Mesenchymal stem cell (in vitro differentiated cells and primary cell): ENCODE results near the gene BCL2L12.

Experiments
- DNase-seq: peaks from one replicate; pipeline ENCODE4 v3.0.0-alpha.2; 2013
- H2AFZ ChIP-seq: one replicate; pipeline ENCODE4 v1.6.1; 2013; ENCODE audit warnings: low read depth, mild to moderate bottlenecking, control low read depth, inconsistent platforms, low read length, moderate library complexity
- H2AK5ac ChIP-seq: 2 replicates; pipeline ENCODE4 v1.6.1; 2013; ENCODE audit warnings: low read length, moderate library complexity, mild to moderate bottlenecking, inconsistent platforms; ENCODE audit not compliant: severe bottlenecking
- H2BK120ac ChIP-seq: one replicate; pipeline ENCODE4 v1.6.1; 2013; ENCODE audit warnings: low read depth, mild to moderate bottlenecking, inconsistent platforms, low read length, moderate library complexity
- H2BK12ac ChIP-seq, 2 experiments: one replicate each; pipeline ENCODE4 v1.6.1; 2013; ENCODE audit warnings: inconsistent platforms in 2 of 2, low read length in 2 of 2, mild to moderate bottlenecking in 2 of 2, moderate library complexity in 2 of 2, control low read depth in 1 of 2
- H2BK15ac ChIP-seq: one replicate; pipeline ENCODE4 v1.6.1; 2013; ENCODE audit warnings: mild to moderate bottlenecking, low read depth, inconsistent platforms; ENCODE audit not compliant: poor library complexity, severe bottlenecking
- H2BK5ac ChIP-seq: 2 replicates; pipeline ENCODE4 v1.6.1; 2013; ENCODE audit warnings: low read depth, mild to moderate bottlenecking, low read length, control low read depth, inconsistent platforms; ENCODE audit not compliant: poor library complexity, severe bottlenecking
- H3K14ac ChIP-seq, 2 experiments: one replicate each; pipeline ENCODE4 v1.6.1; 2013; ENCODE audit warnings: inconsistent platforms in 2 of 2, low read length in 2 of 2, control low read depth in 1 of 2, mild to moderate bottlenecking in 1 of 2, moderate library complexity in 1 of 2
- H3K18ac ChIP-seq, 2 experiments: one replicate each; pipeline ENCODE4 v1.6.1; 2013; ENCODE audit warnings: inconsistent platforms in 2 of 2, low read length in 2 of 2, control low read depth in 1 of 2, low read depth in 1 of 2, mild to moderate bottlenecking in 1 of 2
- H3K23ac ChIP-seq, 2 experiments: one replicate each; pipeline ENCODE4 v1.6.1; 2013; ENCODE audit warnings: inconsistent platforms in 2 of 2, low read length in 2 of 2, mild to moderate bottlenecking in 2 of 2, moderate library complexity in 2 of 2, control low read depth in 1 of 2
- H3K27ac ChIP-seq: 2 replicates; pipeline ENCODE4 v1.5.1; 2013; ENCODE audit warnings: mild to moderate bottlenecking, moderate library complexity, low read length, control low read depth, inconsistent platforms; ENCODE audit not compliant: poor library complexity, severe bottlenecking
- H3K27me3 ChIP-seq, 2 experiments: 2 replicates each; pipeline versions ENCODE4 v1.6.1 to v1.7.0; 2013; ENCODE audit warnings: low read length in 2 of 2, mild to moderate bottlenecking in 2 of 2, moderate library complexity in 2 of 2, control low read depth in 1 of 2, inconsistent platforms in 1 of 2; ENCODE audit not compliant: control insufficient read depth in 1 of 2, insufficient read depth in 1 of 2
- H3K36me3 ChIP-seq, 2 experiments: 2 replicates each; pipeline versions ENCODE4 v1.6.1 to v1.7.0; 2013; ENCODE audit warnings: low read length in 2 of 2, control low read depth in 1 of 2, inconsistent platforms in 1 of 2, low read depth in 1 of 2, mild to moderate bottlenecking in 1 of 2; ENCODE audit not compliant: insufficient read depth in 2 of 2, control insufficient read depth in 1 of 2
- H3K4ac ChIP-seq, 2 experiments: one replicate each; pipeline ENCODE4 v1.6.1; 2013; ENCODE audit warnings: inconsistent platforms in 2 of 2, low read length in 2 of 2, mild to moderate bottlenecking in 2 of 2, moderate library complexity in 2 of 2, control low read depth in 1 of 2, low read depth in 1 of 2
- H3K4me1 ChIP-seq: 2 replicates; pipeline ENCODE4 v1.6.1; 2013; ENCODE audit warnings: low read depth, low read length, control low read depth; ENCODE audit not compliant: control insufficient read depth, insufficient read depth
- H3K4me2 ChIP-seq: 2 replicates; pipeline ENCODE4 v1.6.1; 2013; ENCODE audit warnings: low read length, mild to moderate bottlenecking, inconsistent platforms; ENCODE audit not compliant: poor library complexity, severe bottlenecking
- H3K4me3 ChIP-seq, 2 experiments: 2 replicates each; pipeline versions ENCODE4 v1.5.1 to v1.7.0; 2013; ENCODE audit warnings: low read length in 2 of 2, mild to moderate bottlenecking in 2 of 2, control low read depth in 1 of 2, low read depth in 1 of 2; ENCODE audit not compliant: insufficient read depth in 1 of 2
- H3K79me1 ChIP-seq: replicated peaks from 2 replicates; pipeline ENCODE4 v1.6.1; 2013; ENCODE audit warnings: mild to moderate bottlenecking, control low read depth, low read length, inconsistent platforms; ENCODE audit not compliant: poor library complexity, severe bottlenecking
- H3K9ac ChIP-seq: 2 replicates; pipeline ENCODE4 v1.7.0; 2013; ENCODE audit warnings: mild to moderate bottlenecking, low read length, moderate library complexity
- H3K9me3 ChIP-seq: 2 replicates; pipeline ENCODE4 v1.7.0; 2013; ENCODE audit warnings: mild to moderate bottlenecking, low read length; ENCODE audit not compliant: control insufficient read depth
- H4K8ac ChIP-seq: one replicate; pipeline ENCODE4 v1.6.1; 2013; ENCODE audit warnings: inconsistent platforms, mild to moderate bottlenecking, low read length, moderate library complexity
- H4K91ac ChIP-seq: one replicate; pipeline ENCODE4 v1.6.1; 2013; ENCODE audit warnings: mild to moderate bottlenecking, low read length, inconsistent platforms
- WGBS: methylation state at CpG from one replicate; pipeline ENCODE4 v1.1.7; 2013; ENCODE audit warnings: mixed read lengths; 5-methylcytosine and 5-hydroxymethylcytosine counted together

The BCL2L12 gene

GRCh38 chr19:49636233-49636932 lies 29.4 kb upstream of the BCL2L12 start:
- DNase-seq: peak; percentile 7
- no peak overlapping the region for H2BK120ac ChIP-seq
- peak overlapping the region; percentile 2 for H2AK5ac ChIP-seq
- H3K27ac ChIP-seq: no peak overlapping the region
- H4K8ac ChIP-seq: peak overlapping the region; percentile 40
- peak overlapping the region; percentile 4 for H3K9ac ChIP-seq
- H3K9me3 ChIP-seq: no peaks in the 10 kb centered on the region
- H2BK5ac ChIP-seq: no peak overlapping the region
- no peak overlapping the region for H3K4me2 ChIP-seq
- no peak overlapping the region for H3K4ac ChIP-seq
- no peak overlapping the region for H2AFZ ChIP-seq
- H3K23ac ChIP-seq: peak overlapping the region in 1 of 2 experiments; percentile 11
- H3K18ac ChIP-seq: no peak overlapping the region
- no peak overlapping the region for H2BK15ac ChIP-seq
- peak overlapping the region; percentile 35 for H4K91ac ChIP-seq
- H3K14ac ChIP-seq: peak overlapping the region in 1 of 2 experiments; percentile 11
- 83% methylated on average over 30 of the region's 30 CpGs for WGBS
- H3K27me3 ChIP-seq: no peaks in the 10 kb centered on the region
- H3K36me3 ChIP-seq: peaks cover 17 to 19% of the 10 kb centered on the region in 2 experiments
- H2BK12ac ChIP-seq: peak overlapping the region; percentile 2 to 63
- H3K4me3 ChIP-seq: no peak overlapping the region
- peaks cover 1% of the 10 kb centered on the region for H3K79me1 ChIP-seq
- H3K4me1 ChIP-seq: peaks cover 35% of the 10 kb centered on the region

GRCh38 chr19:49637821-49638738 lies 27.7 kb upstream of the BCL2L12 start:
- Histone ChIP-seq H3K4me1 (peaks cover 32% of the 10 kb centered on the region), H3K18ac (peak overlapping the region; percentile 81 to 94), H2AFZ (no peak overlapping the region), H3K79me1 (peaks cover 1% of the 10 kb centered on the region), H2BK12ac (peak overlapping the region; percentile 51 to 81), H2BK120ac (peak overlapping the region; percentile 93), H3K27ac (peak overlapping the region; percentile 64), H4K91ac (peak overlapping the region; percentile 88), H3K36me3 (peaks cover 17 to 19% of the 10 kb centered on the region in 2 experiments), H3K9ac (peak overlapping the region; percentile 97), H2BK15ac (peak overlapping the region; percentile 75), H3K4me3 (peak overlapping the region in 1 of 2 experiments; percentile 97), H3K23ac (peak overlapping the region in 1 of 2 experiments; percentile 38), H2AK5ac (peak overlapping the region; percentile 28), H3K4ac (peak overlapping the region; percentile 49 to 89), H4K8ac (peak overlapping the region; percentile 60), H2BK5ac (peak overlapping the region; percentile 71), H3K14ac (peak overlapping the region in 1 of 2 experiments; percentile 61), H3K9me3 (no peaks in the 10 kb centered on the region), H3K4me2 (peak overlapping the region; percentile 64), H3K27me3 (no peaks in the 10 kb centered on the region)
- 11% methylated on average over 19 of the region's 19 CpGs for WGBS
- peak; percentile 83 for DNase-seq

GRCh38 chr19:49639401-49640112 lies 26.2 kb upstream of the BCL2L12 start:
- H2BK120ac ChIP-seq: peak overlapping the region; percentile 76
- 4% methylated on average over 31 of the region's 31 CpGs for WGBS
- peak overlapping the region; percentile 76 for H3K27ac ChIP-seq
- peak overlapping the region; percentile 16 to 94 for H3K23ac ChIP-seq
- H3K4me1 ChIP-seq: peaks cover 37% of the 10 kb centered on the region
- peak overlapping the region; percentile 17 to 92 for H3K18ac ChIP-seq
- no peak overlapping the region for H2AFZ ChIP-seq
- H2BK5ac ChIP-seq: peak overlapping the region; percentile 12
- peak; percentile 29 for DNase-seq
- peak overlapping the region; percentile 29 to 33 for H2BK12ac ChIP-seq
- H2BK15ac ChIP-seq: peak overlapping the region; percentile 97
- peaks cover 19 to 22% of the 10 kb centered on the region in 2 experiments for H3K36me3 ChIP-seq
- H2AK5ac ChIP-seq: peak overlapping the region; percentile 19
- no peak overlapping the region for H4K8ac ChIP-seq
- H4K91ac ChIP-seq: peak overlapping the region; percentile 71
- H3K9ac ChIP-seq: peak overlapping the region; percentile 97
- no peaks in the 10 kb centered on the region for H3K27me3 ChIP-seq
- peaks cover 1% of the 10 kb centered on the region for H3K79me1 ChIP-seq
- H3K4me3 ChIP-seq: peak overlapping the region; percentile 67 to 97
- H3K9me3 ChIP-seq: no peaks in the 10 kb centered on the region
- H3K4ac ChIP-seq: peak overlapping the region; percentile 77 to 87
- H3K14ac ChIP-seq: peak overlapping the region in 1 of 2 experiments; percentile 86
- peak overlapping the region; percentile 97 for H3K4me2 ChIP-seq
